ENCODE measurements around the gene SLC13A4.

Gene SLC13A4

DNA sequence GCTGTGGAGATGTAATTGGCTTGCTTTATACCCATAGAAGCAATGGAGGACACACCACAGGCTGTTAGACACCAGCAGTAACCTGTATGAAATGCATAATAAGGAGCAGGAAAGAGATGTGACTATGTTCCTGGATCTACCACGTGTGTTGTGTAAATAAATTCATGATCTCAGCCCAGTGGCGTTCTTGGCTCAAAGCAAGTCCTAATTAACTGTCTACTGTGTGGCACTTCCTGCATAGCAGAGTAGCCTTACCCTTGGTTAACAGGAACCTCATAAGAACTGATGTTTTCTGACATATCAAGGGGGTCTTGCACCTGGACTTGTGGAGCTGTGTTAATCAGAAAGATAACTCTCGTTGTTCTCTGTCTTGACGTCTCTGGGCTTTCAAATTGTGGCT lies 46.3 kb upstream of the SLC13A4 start:
- Histone ChIP-seq H3K9me3 (ENCODE audit: low read length) (peaks cover 9% of the 10 kb centered on the region; the same call in 1 of the 2 replicates), H4K20me1 (ENCODE audit: insufficient read depth, low read length) (no peaks in the 10 kb centered on the region), H2AFZ (ENCODE audit: low read length) (no peak overlapping the region), H3K4me3 (ENCODE audit: low read depth, low read length, poor library complexity, severe bottlenecking) (no peak overlapping the region), H3K4me2 (ENCODE audit: low read length) (no peak overlapping the region), H3K36me3 (ENCODE audit: insufficient read depth, low read length) (no peaks in the 10 kb centered on the region), H3K9me2 (ENCODE audit: low read depth, low read length) (no peaks in the 10 kb centered on the region), H3K27me3 (ENCODE audit: insufficient read depth, low read length) (no peaks in the 10 kb centered on the region), H3K4me1 (ENCODE audit: insufficient read depth, low read length, severe bottlenecking) (no peaks in the 10 kb centered on the region), H3F3A (ENCODE audit: insufficient read depth, low read length) (no peaks in the 10 kb centered on the region), H3K79me2 (ENCODE audit: insufficient read depth, low read length) (no peaks in the 10 kb centered on the region), H3K27ac (ENCODE audit: low read depth, low read length, poor library complexity, severe bottlenecking) (no peak overlapping the region), H3K9ac (ENCODE audit: low read length) (no peak overlapping the region)
- TF ChIP-seq, protein P1, sequence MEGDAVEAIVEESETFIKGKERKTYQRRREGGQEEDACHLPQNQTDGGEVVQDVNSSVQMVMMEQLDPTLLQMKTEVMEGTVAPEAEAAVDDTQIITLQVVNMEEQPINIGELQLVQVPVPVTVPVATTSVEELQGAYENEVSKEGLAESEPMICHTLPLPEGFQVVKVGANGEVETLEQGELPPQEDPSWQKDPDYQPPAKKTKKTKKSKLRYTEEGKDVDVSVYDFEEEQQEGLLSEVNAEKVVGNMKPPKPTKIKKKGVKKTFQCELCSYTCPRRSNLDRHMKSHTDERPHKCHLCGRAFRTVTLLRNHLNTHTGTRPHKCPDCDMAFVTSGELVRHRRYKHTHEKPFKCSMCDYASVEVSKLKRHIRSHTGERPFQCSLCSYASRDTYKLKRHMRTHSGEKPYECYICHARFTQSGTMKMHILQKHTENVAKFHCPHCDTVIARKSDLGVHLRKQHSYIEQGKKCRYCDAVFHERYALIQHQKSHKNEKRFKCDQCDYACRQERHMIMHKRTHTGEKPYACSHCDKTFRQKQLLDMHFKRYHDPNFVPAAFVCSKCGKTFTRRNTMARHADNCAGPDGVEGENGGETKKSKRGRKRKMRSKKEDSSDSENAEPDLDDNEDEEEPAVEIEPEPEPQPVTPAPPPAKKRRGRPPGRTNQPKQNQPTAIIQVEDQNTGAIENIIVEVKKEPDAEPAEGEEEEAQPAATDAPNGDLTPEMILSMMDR (IDR thresholded peaks at IDR 0.05; ENCODE audit: low read length) = no peak
- no peak for TF ChIP-seq EZH2 (IDR thresholded peaks at IDR 0.05; ENCODE audit: borderline replicate concordance, low read length)

DNA sequence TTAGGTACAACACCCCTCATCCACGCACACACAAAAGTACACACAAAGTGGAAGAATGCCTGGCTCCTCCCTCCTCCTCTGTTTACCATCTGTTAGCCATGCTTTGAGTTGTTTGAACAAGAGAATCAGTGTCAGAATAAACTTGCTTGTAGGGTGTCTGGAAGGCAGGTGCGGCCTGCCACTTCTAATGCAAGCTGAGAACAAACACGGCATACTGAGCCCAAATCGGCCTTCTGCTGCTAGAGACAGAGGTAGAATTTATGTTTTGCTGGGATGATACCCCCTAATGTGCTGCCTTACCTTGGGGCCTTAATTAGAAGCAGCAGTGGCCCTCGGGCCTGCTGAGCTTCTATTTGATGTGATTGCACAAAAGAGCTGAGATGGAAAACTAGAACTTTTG lies 45.5 kb upstream of the SLC13A4 start:
- no peaks in the 10 kb centered on the region for H3K79me2 ChIP-seq (ENCODE audit: insufficient read depth, low read length)
- H3K9me3 ChIP-seq (ENCODE audit: low read length) = peaks cover 9% of the 10 kb centered on the region; the same call in 1 of the 2 replicates
- no peak overlapping the region for H2AFZ ChIP-seq (ENCODE audit: low read length)
- H3K27me3 ChIP-seq (ENCODE audit: insufficient read depth, low read length) = no peaks in the 10 kb centered on the region
- no peak overlapping the region for H3K4me3 ChIP-seq (ENCODE audit: low read depth, low read length, poor library complexity, severe bottlenecking)
- H3K9ac ChIP-seq (ENCODE audit: low read length) = no peak overlapping the region
- TF ChIP-seq, protein P1 (IDR thresholded peaks at IDR 0.05; ENCODE audit: low read length) = no peak
- no peak for TF ChIP-seq EZH2 (IDR thresholded peaks at IDR 0.05; ENCODE audit: borderline replicate concordance, low read length)
- H3K4me1 ChIP-seq (ENCODE audit: insufficient read depth, low read length, severe bottlenecking) = no peaks in the 10 kb centered on the region
- H3K4me2 ChIP-seq (ENCODE audit: low read length) = no peak overlapping the region
- no peaks in the 10 kb centered on the region for H3K36me3 ChIP-seq (ENCODE audit: insufficient read depth, low read length)
- H3K27ac ChIP-seq (ENCODE audit: low read depth, low read length, poor library complexity, severe bottlenecking) = no peak overlapping the region
- no peaks in the 10 kb centered on the region for H3F3A ChIP-seq (ENCODE audit: insufficient read depth, low read length)
- no peaks in the 10 kb centered on the region for H3K9me2 ChIP-seq (ENCODE audit: low read depth, low read length)
- no peaks in the 10 kb centered on the region for H4K20me1 ChIP-seq (ENCODE audit: insufficient read depth, low read length)

DNA sequence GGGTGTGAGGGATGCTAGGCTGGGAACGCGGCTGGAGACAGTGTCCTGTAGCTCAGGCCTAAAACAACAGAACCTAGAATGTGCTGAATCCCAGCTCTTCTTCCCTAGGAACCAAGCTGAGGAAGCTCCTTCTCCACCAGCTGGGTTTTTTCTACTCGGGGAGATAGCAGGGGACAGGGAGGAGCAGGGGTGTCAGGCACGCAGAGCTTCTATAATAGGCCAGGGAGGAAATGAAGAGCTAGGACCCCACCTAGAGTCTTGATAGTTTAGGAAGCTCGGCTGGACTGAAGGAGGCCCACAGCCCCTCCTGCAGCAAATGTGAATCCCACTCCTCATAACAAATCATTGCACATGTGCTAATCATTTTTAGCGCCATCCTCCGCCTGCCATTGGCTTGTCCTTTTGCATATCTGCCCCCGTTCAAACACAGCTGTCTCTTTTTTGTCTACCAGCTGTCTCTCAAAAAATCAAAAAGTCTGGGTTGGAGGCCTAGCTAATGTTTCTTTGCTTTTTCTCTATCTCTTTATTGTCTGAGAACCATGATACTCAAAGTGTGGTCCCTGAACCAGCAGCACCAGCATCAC lies 44.7 kb upstream of the SLC13A4 start:
- H3F3A ChIP-seq (ENCODE audit: insufficient read depth, low read length) = no peaks in the 10 kb centered on the region
- H3K4me2 ChIP-seq (ENCODE audit: low read length) = no peak overlapping the region
- no peaks in the 10 kb centered on the region for H3K79me2 ChIP-seq (ENCODE audit: insufficient read depth, low read length)
- no peak overlapping the region for H2AFZ ChIP-seq (ENCODE audit: low read length)
- H3K27ac ChIP-seq (ENCODE audit: low read depth, low read length, poor library complexity, severe bottlenecking) = no peak overlapping the region
- H3K36me3 ChIP-seq (ENCODE audit: insufficient read depth, low read length) = no peaks in the 10 kb centered on the region
- H3K4me1 ChIP-seq (ENCODE audit: insufficient read depth, low read length, severe bottlenecking) = no peaks in the 10 kb centered on the region
- H3K9me2 ChIP-seq (ENCODE audit: low read depth, low read length) = no peaks in the 10 kb centered on the region
- H3K27me3 ChIP-seq (ENCODE audit: insufficient read depth, low read length) = no peaks in the 10 kb centered on the region
- no peak overlapping the region for H3K9ac ChIP-seq (ENCODE audit: low read length)
- peaks cover 5% of the 10 kb centered on the region; the same call in 1 of the 2 replicates for H3K9me3 ChIP-seq (ENCODE audit: low read length)
- H4K20me1 ChIP-seq (ENCODE audit: insufficient read depth, low read length) = no peaks in the 10 kb centered on the region
- TF ChIP-seq EZH2 (IDR thresholded peaks at IDR 0.05; ENCODE audit: borderline replicate concordance, low read length) = no peak
- TF ChIP-seq, protein P1 (IDR thresholded peaks at IDR 0.05; ENCODE audit: low read length) = no peak
- H3K4me3 ChIP-seq (ENCODE audit: low read depth, low read length, poor library complexity, severe bottlenecking) = no peak overlapping the region
